Colonic mucosa (tissue), 4 donors: ENCODE data around the gene FNDC1. TPM values are rescaled to one million over a fixed set of nuclear protein-coding genes. Genes with fewer than 3 reads are reported as not detected.
"Not testable (repeated sequence)": the region's sequence is repeated elsewhere in the genome, so short reads cannot be mapped to it uniquely, and the experiment has no call there.

Source experiments
- DNase-seq: peaks from one replicate; pipeline ENCODE4 v3.0.0-alpha.2; 2020
- H3K27ac ChIP-seq: fragments of 200-600 bp; one replicate; pipeline ENCODE4 v1.8.0; 2021
- H3K27me3 ChIP-seq: fragments of 200-600 bp; one replicate; pipeline ENCODE4 v1.8.0; 2021
- H3K36me3 ChIP-seq: fragments of 200-600 bp; one replicate; pipeline ENCODE4 v1.8.0; 2021
- H3K4me1 ChIP-seq: fragments of 200-600 bp; one replicate; pipeline ENCODE4 v1.8.0; 2021; ENCODE audit warnings: mild to moderate bottlenecking
- H3K4me3 ChIP-seq: fragments of 200-600 bp; one replicate; pipeline ENCODE4 v1.8.0; 2021
- H3K9ac ChIP-seq, 2 donors: one replicate each; pipeline ENCODE4 v1.7.0; 2013; ENCODE audit warnings: control low read depth in 2 of 2, low read depth in 2 of 2, low read length in 2 of 2
- H3K9me3 ChIP-seq: fragments of 200-600 bp; one replicate; pipeline ENCODE4 v1.8.0; 2021
- CTCF ChIP-seq: fragments of 200-600 bp; IDR thresholded peaks from one replicate; pipeline ENCODE4 v1.8.0; 2022; ENCODE audit warnings: antibody characterized with exemption, mild to moderate bottlenecking
- intact Hi-C: fragments of 100-400 bp; cut with DNase I; formaldehyde crosslinking; loops from one replicate; pipeline ENCODE4 v1.14.1; 2022
- total RNA-seq, 2 donors: library from RNA; stranded (reverse); fragmentation: NEBNext Ultra II Directional in 1 of 2; extraction: Animal tissue kit (Norgen Biotek cat#: 25700) in 1 of 2; gene quantifications; one replicate each; pipeline ENCODE4 v1.2.1, GENCODE V29; 2021
- donor health status: healthy.
- donor health status: DM: no; HTN: no; CAD: no.
- donor health status: DM: no; HTN: no; CAD: no.

Gene FNDC1
- total RNA-seq, 2 donors from 2014 or later = 0.05 to 1.1 TPM

GRCh38 chr6:159278626-159279025 is 109.4 kb downstream of the FNDC1 start:
- Histone ChIP-seq H3K9me3 (no peaks in the 10 kb centered on the region), H3K27ac (no peak overlapping the region), H3K36me3 (no peaks in the 10 kb centered on the region), H3K4me1 (no peaks in the 10 kb centered on the region), H3K27me3 (no peaks in the 10 kb centered on the region), H3K4me3 (no peak overlapping the region), H3K9ac (no peak overlapping the region)
- DNase-seq = no peak
- no peak for TF ChIP-seq CTCF
- intact Hi-C loops = no loop called here

DNA sequence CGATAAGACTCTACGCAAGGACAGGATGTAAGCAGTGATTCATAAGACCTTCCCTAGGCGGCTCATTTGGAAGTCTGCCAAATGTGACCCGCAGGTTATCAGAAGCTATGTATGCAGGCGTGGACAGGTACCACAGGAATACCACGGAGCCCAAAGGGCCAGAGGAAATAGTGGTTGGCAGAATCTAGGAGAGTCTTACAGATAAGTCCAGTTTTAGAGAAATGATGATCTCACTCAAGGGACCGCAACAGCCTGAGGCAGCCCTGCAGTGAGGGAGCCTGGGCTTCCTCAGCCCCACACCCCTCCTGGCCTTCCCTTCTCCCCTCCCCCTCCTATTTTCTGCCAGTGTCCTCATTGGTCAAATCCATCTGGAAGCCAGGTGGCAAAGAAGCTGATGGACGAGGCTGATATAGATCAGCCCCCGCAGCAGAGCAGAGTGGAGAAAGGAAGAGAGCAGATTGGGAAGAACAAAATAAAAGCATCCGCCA is 110.6 kb downstream of the FNDC1 start:
- intact Hi-C loops = no loop called here
- Histone ChIP-seq H3K4me1 (no peaks in the 10 kb centered on the region), H3K9ac (no peak overlapping the region), H3K27ac (no peak overlapping the region), H3K4me3 (no peak overlapping the region), H3K9me3 (no peaks in the 10 kb centered on the region), H3K27me3 (no peaks in the 10 kb centered on the region), H3K36me3 (no peaks in the 10 kb centered on the region)
- DNase-seq = no peak
- no peak for TF ChIP-seq CTCF

GRCh38 chr6:159282421-159282820 is 113.2 kb downstream of the FNDC1 start:
- Histone ChIP-seq H3K4me3 (no peak overlapping the region), H3K27me3 (no peaks in the 10 kb centered on the region), H3K9me3 (no peaks in the 10 kb centered on the region), H3K4me1 (no peaks in the 10 kb centered on the region), H3K36me3 (no peaks in the 10 kb centered on the region), H3K9ac (no peak overlapping the region), H3K27ac (no peak overlapping the region)
- no peak for DNase-seq
- intact Hi-C loops = no loop called here
- no peak for TF ChIP-seq CTCF

DNA sequence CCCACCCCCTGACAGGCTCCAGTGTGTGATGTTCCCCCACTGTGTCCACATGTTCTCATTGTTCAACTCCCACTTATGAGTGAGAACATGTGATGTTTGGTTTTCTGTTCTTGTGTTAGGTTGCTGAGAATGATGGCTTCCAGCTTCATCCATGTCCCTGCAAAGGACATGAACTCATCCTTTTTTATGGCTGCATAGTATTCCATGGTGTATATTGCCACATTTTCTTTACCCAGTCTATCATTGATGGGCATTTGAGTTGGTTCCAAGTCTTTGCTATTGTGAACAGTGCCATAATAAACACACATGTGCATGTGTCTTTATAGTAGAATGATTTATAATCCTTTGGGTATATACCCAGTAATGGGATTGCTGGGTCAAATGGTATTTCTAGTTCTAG is 115.5 kb downstream of the FNDC1 start:
- H3K36me3 ChIP-seq, DNase-seq, H3K27me3 ChIP-seq, H3K9me3 ChIP-seq, intact Hi-C loops, H3K27ac ChIP-seq, H3K9ac ChIP-seq, H3K4me3 ChIP-seq, H3K4me1 ChIP-seq: not testable (repeated sequence)

DNA sequence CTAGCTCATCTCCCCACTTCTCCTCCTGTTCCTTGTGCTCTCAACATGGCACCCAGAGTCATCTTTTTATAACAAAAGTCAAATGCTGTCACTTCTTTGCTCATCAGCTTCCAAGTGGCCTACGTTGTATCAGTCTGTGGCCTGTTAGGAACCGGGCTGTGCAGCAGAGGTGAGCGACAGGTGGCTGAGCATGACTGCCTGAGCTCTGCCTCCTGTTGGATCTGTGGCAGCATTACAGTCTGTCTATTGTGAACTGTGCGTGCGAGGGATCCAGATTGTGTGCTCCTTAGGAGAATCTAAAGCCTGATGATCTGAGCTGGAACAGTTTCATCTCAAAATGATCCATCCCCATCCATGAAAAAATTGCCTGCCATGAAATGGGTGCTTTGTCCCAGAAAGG is 129.6 kb downstream of the FNDC1 start:
- Histone ChIP-seq H3K9me3 (no peaks in the 10 kb centered on the region), H3K27ac (no peak overlapping the region), H3K27me3 (no peaks in the 10 kb centered on the region), H3K9ac (no peak overlapping the region), H3K36me3 (no peaks in the 10 kb centered on the region), H3K4me1 (no peaks in the 10 kb centered on the region), H3K4me3 (no peak overlapping the region)
- DNase-seq = no peak
- no peak for TF ChIP-seq CTCF
- intact Hi-C loops = no loop called here

- Histone ChIP-seq H3K9me3 (no peaks in the 10 kb centered on the region), H3K27me3 (no peaks in the 10 kb centered on the region), H3K36me3 (no peaks in the 10 kb centered on the region), H3K4me1 (no peaks in the 10 kb centered on the region), H3K27ac (no peak overlapping the region), H3K4me3 (no peak overlapping the region), H3K9ac (no peak overlapping the region)
- intact Hi-C loops = no loop called here
- no peak for DNase-seq
- no peak for TF ChIP-seq CTCF
Measured at GRCh38 chr6:159299566-159299965, 130.4 kb downstream of the FNDC1 start.
